Measurements from ENCODE around the gene ITGA11. TPM values are rescaled to one million over a fixed set of nuclear protein-coding genes. Genes with fewer than 3 reads are reported as not detected.

ITGA11 gene
- total and polyA plus RNA-seq, 2 experiments from 2014 or later, result 0.03 to 0.40 TPM

DNA sequence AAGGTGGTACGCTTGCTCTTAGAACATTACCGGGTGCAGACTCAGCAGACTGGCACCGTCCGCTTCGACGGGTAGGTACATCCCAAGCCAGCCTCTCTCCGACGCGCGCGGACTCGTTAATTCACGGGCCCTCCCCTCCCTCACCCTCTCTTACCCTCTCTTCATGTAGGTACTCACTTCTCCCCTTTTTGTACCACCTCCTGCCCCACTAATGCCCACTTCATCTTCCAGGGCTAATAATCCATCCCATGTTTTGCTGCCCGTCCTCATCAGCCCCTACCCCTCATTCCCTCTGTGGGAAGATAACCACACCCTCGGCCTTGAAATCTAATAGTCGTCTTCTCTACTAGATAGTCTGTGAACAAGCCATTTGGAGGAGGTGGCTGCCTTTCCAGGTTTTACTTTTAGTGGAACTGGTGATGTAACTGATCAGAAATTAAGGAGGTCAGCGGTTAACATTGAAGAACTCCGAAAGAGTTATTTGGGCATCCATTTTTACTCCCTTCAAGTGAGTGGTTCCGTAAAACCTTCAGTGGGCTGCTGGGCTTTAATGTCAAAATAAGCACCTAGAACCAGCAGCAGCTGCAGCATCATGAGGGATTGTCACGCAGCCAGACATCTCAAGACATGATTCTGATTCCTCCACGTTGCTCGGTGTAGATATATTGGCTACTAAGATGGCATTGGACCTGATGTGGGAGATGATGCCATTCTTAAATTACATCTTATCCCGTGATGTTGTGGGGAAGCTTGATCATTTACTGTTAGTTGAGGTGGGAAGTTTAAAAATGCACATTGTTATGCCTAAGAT, 153.2 kb downstream of the ITGA11 start:
- peaks cover 56% of the 10 kb centered on the region for H3K79me2 ChIP-seq (replicated peaks; ENCODE audit: insufficient read depth)
- H3K27ac ChIP-seq (ENCODE audit: low read depth), result peak overlapping the region; percentile 100
- no peak for TF ChIP-seq ZNF114 (CRISPR knock-in tag; IDR thresholded peaks at IDR 0.05)
- TF ChIP-seq, protein P1, sequence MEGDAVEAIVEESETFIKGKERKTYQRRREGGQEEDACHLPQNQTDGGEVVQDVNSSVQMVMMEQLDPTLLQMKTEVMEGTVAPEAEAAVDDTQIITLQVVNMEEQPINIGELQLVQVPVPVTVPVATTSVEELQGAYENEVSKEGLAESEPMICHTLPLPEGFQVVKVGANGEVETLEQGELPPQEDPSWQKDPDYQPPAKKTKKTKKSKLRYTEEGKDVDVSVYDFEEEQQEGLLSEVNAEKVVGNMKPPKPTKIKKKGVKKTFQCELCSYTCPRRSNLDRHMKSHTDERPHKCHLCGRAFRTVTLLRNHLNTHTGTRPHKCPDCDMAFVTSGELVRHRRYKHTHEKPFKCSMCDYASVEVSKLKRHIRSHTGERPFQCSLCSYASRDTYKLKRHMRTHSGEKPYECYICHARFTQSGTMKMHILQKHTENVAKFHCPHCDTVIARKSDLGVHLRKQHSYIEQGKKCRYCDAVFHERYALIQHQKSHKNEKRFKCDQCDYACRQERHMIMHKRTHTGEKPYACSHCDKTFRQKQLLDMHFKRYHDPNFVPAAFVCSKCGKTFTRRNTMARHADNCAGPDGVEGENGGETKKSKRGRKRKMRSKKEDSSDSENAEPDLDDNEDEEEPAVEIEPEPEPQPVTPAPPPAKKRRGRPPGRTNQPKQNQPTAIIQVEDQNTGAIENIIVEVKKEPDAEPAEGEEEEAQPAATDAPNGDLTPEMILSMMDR (conservative IDR thresholded peaks at IDR 0.05; ENCODE audit: low read depth in 2 of 2), result no peak
- TF ChIP-seq, protein P2, sequence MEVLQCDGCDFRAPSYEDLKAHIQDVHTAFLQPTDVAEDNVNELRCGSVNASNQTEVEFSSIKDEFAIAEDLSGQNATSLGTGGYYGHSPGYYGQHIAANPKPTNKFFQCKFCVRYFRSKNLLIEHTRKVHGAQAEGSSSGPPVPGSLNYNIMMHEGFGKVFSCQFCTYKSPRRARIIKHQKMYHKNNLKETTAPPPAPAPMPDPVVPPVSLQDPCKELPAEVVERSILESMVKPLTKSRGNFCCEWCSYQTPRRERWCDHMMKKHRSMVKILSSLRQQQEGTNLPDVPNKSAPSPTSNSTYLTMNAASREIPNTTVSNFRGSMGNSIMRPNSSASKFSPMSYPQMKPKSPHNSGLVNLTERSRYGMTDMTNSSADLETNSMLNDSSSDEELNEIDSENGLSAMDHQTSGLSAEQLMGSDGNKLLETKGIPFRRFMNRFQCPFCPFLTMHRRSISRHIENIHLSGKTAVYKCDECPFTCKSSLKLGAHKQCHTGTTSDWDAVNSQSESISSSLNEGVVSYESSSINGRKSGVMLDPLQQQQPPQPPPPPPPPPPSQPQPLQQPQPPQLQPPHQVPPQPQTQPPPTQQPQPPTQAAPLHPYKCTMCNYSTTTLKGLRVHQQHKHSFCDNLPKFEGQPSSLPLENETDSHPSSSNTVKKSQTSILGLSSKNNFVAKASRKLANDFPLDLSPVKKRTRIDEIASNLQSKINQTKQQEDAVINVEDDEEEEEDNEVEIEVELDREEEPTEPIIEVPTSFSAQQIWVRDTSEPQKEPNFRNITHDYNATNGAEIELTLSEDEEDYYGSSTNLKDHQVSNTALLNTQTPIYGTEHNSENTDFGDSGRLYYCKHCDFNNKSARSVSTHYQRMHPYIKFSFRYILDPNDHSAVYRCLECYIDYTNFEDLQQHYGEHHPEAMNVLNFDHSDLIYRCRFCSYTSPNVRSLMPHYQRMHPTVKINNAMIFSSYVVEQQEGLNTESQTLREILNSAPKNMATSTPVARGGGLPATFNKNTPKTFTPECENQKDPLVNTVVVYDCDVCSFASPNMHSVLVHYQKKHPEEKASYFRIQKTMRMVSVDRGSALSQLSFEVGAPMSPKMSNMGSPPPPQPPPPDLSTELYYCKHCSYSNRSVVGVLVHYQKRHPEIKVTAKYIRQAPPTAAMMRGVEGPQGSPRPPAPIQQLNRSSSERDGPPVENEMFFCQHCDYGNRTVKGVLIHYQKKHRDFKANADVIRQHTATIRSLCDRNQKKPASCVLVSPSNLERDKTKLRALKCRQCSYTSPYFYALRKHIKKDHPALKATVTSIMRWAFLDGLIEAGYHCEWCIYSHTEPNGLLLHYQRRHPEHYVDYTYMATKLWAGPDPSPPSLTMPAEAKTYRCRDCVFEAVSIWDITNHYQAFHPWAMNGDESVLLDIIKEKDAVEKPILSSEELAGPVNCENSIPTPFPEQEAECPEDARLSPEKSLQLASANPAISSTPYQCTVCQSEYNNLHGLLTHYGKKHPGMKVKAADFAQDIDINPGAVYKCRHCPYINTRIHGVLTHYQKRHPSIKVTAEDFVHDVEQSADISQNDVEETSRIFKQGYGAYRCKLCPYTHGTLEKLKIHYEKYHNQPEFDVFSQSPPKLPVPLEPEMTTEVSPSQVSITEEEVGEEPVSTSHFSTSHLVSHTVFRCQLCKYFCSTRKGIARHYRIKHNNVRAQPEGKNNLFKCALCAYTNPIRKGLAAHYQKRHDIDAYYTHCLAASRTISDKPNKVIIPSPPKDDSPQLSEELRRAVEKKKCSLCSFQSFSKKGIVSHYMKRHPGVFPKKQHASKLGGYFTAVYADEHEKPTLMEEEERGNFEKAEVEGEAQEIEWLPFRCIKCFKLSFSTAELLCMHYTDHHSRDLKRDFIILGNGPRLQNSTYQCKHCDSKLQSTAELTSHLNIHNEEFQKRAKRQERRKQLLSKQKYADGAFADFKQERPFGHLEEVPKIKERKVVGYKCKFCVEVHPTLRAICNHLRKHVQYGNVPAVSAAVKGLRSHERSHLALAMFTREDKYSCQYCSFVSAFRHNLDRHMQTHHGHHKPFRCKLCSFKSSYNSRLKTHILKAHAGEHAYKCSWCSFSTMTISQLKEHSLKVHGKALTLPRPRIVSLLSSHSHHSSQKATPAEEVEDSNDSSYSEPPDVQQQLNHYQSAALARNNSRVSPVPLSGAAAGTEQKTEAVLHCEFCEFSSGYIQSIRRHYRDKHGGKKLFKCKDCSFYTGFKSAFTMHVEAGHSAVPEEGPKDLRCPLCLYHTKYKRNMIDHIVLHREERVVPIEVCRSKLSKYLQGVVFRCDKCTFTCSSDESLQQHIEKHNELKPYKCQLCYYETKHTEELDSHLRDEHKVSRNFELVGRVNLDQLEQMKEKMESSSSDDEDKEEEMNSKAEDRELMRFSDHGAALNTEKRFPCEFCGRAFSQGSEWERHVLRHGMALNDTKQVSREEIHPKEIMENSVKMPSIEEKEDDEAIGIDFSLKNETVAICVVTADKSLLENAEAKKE (CRISPR knock-in tag; IDR thresholded peaks at IDR 0.05), result no peak
- H3K4me1 Mint-ChIP-seq, result peaks cover 50% of the 10 kb centered on the region
- H3K27me3 Mint-ChIP-seq (ENCODE audit: insufficient read depth, low read depth, poor library complexity), result peaks cover 6% of the 10 kb centered on the region
- no peaks in the 10 kb centered on the region for H3K27me3 ChIP-seq (ENCODE audit: insufficient read depth)
- H3K4me1 ChIP-seq (ENCODE audit: insufficient read depth), result peaks cover 50% of the 10 kb centered on the region
- peaks cover 22% of the 10 kb centered on the region; the same call in 1 of the 2 replicates for H3F3A ChIP-seq (replicated peaks; ENCODE audit: low read depth)
- no peak for DNase-seq (ENCODE audit: low spot score)
- no peak overlapping the region for H2AFZ ChIP-seq
- H3K4me2 ChIP-seq, result peak overlapping the region; percentile 95
- H3K9me3 Mint-ChIP-seq, result no peaks in the 10 kb centered on the region
- no peaks in the 10 kb centered on the region for H3K9me2 ChIP-seq (ENCODE audit: insufficient read depth)
- peak overlapping the region; percentile 95 for H3K4me3 ChIP-seq
- peaks cover 12% of the 10 kb centered on the region; the same call in 2 of the 3 replicates for H3K36me3 Mint-ChIP-seq (ENCODE audit: low read depth)
- peak overlapping the region; percentile 92 for H3K27ac Mint-ChIP-seq
- no peaks in the 10 kb centered on the region for H3K36me3 ChIP-seq (ENCODE audit: insufficient read depth)
- peak; percentile 2 for ATAC-seq
- H3K4me3 Mint-ChIP-seq, result peak overlapping the region; percentile 98
- peaks cover 38% of the 10 kb centered on the region for H4K20me1 ChIP-seq (replicated peaks; ENCODE audit: insufficient read depth)

All from GM23338 (cell line).